HUES48 (cell line): ENCODE measurements around the gene SLC52A1.

Experiments
- H3K27ac ChIP-seq: one replicate; pipeline ENCODE4 v1.7.0; 2013; ENCODE audit warnings: low read depth, low read length, inconsistent platforms
- H3K27me3 ChIP-seq: 2 replicates; pipeline ENCODE4 v1.6.1; 2013; ENCODE audit warnings: mild to moderate bottlenecking, low read length; ENCODE audit not compliant: control insufficient read depth, insufficient read depth
- H3K36me3 ChIP-seq: 2 replicates; pipeline ENCODE4 v1.6.1; 2013; ENCODE audit warnings: low read length; ENCODE audit not compliant: control insufficient read depth, insufficient read depth
- H3K4me1 ChIP-seq: 2 replicates; pipeline ENCODE4 v1.6.1; 2013; ENCODE audit warnings: mild to moderate bottlenecking, low read length; ENCODE audit not compliant: control insufficient read depth, insufficient read depth
- H3K4me3 ChIP-seq: 2 replicates; pipeline ENCODE4 v1.5.1; 2013; ENCODE audit warnings: mild to moderate bottlenecking, low read depth, low read length
- H3K9ac ChIP-seq: 2 replicates; pipeline ENCODE4 v1.6.1; 2013; ENCODE audit warnings: mild to moderate bottlenecking, low read depth, low read length, moderate library complexity
- H3K9me3 ChIP-seq: 2 replicates; pipeline ENCODE4 v1.6.1; 2013; ENCODE audit warnings: low read length; ENCODE audit not compliant: control insufficient read depth, insufficient read depth

The SLC52A1 gene

GRCh38 chr17:5049314-5049841 is 14.2 kb upstream of the SLC52A1 start:
- Histone ChIP-seq H3K36me3 (no peaks in the 10 kb centered on the region), H3K4me1 (no peaks in the 10 kb centered on the region), H3K4me3 (no peak overlapping the region), H3K27ac (no peak overlapping the region), H3K27me3 (no peaks in the 10 kb centered on the region), H3K9me3 (no peaks in the 10 kb centered on the region), H3K9ac (no peak overlapping the region)

- Histone ChIP-seq H3K27me3 (no peaks in the 10 kb centered on the region), H3K36me3 (no peaks in the 10 kb centered on the region), H3K4me1 (no peaks in the 10 kb centered on the region), H3K9ac (no peak overlapping the region), H3K4me3 (no peak overlapping the region), H3K9me3 (no peaks in the 10 kb centered on the region), H3K27ac (no peak overlapping the region)
Measured at GRCh38 chr17:5047446-5047845, 12.2 kb upstream of the SLC52A1 start.

- H3K36me3 ChIP-seq: no peaks in the 10 kb centered on the region
- no peaks in the 10 kb centered on the region for H3K27me3 ChIP-seq
- H3K27ac ChIP-seq: no peak overlapping the region
- H3K4me3 ChIP-seq: no peak overlapping the region
- H3K9me3 ChIP-seq: no peaks in the 10 kb centered on the region
- no peak overlapping the region for H3K9ac ChIP-seq
- no peaks in the 10 kb centered on the region for H3K4me1 ChIP-seq
Measured at GRCh38 chr17:5045496-5045895, 10.3 kb upstream of the SLC52A1 start.

- Histone ChIP-seq H3K9me3 (no peaks in the 10 kb centered on the region), H3K27ac (no peak overlapping the region), H3K9ac (no peak overlapping the region), H3K36me3 (no peaks in the 10 kb centered on the region), H3K4me1 (no peaks in the 10 kb centered on the region), H3K27me3 (no peaks in the 10 kb centered on the region), H3K4me3 (no peak overlapping the region)
Measured at GRCh38 chr17:5044630-5045029, 9.4 kb upstream of the SLC52A1 start.

- Histone ChIP-seq H3K27me3 (no peaks in the 10 kb centered on the region), H3K9ac (no peak overlapping the region), H3K9me3 (no peaks in the 10 kb centered on the region), H3K36me3 (no peaks in the 10 kb centered on the region), H3K4me1 (no peaks in the 10 kb centered on the region), H3K4me3 (no peak overlapping the region), H3K27ac (no peak overlapping the region)
Measured at GRCh38 chr17:5043524-5043923, 8.3 kb upstream of the SLC52A1 start.

- Histone ChIP-seq H3K27ac (no peak overlapping the region), H3K4me3 (no peak overlapping the region), H3K4me1 (no peaks in the 10 kb centered on the region), H3K27me3 (no peaks in the 10 kb centered on the region), H3K36me3 (no peaks in the 10 kb centered on the region), H3K9ac (no peak overlapping the region), H3K9me3 (no peaks in the 10 kb centered on the region)
Measured at GRCh38 chr17:5042157-5043022, 7.2 kb upstream of the SLC52A1 start.

GRCh38 chr17:5034651-5035050 is 575 bp downstream of the SLC52A1 start:
- H3K4me3 ChIP-seq: no peak overlapping the region
- no peak overlapping the region for H3K9ac ChIP-seq
- H3K27ac ChIP-seq: no peak overlapping the region
- H3K36me3 ChIP-seq: no peaks in the 10 kb centered on the region
- no peaks in the 10 kb centered on the region for H3K9me3 ChIP-seq
- H3K4me1 ChIP-seq: no peaks in the 10 kb centered on the region
- H3K27me3 ChIP-seq: no peaks in the 10 kb centered on the region

GRCh38 chr17:5034063-5034462 is 1.2 kb downstream of the SLC52A1 start:
- Histone ChIP-seq H3K9ac (no peak overlapping the region), H3K9me3 (no peaks in the 10 kb centered on the region), H3K4me3 (no peak overlapping the region), H3K27me3 (no peaks in the 10 kb centered on the region), H3K4me1 (no peaks in the 10 kb centered on the region), H3K27ac (no peak overlapping the region), H3K36me3 (no peaks in the 10 kb centered on the region)

GRCh38 chr17:5033352-5034015 is 1.7 kb downstream of the SLC52A1 start:
- Histone ChIP-seq H3K36me3 (no peaks in the 10 kb centered on the region), H3K9me3 (no peaks in the 10 kb centered on the region), H3K27ac (no peak overlapping the region), H3K4me3 (no peak overlapping the region), H3K27me3 (no peaks in the 10 kb centered on the region), H3K4me1 (no peaks in the 10 kb centered on the region), H3K9ac (no peak overlapping the region)

GRCh38 chr17:5032865-5033264 is 2.4 kb downstream of the SLC52A1 start:
- Histone ChIP-seq H3K27ac (no peak overlapping the region), H3K9me3 (no peaks in the 10 kb centered on the region), H3K4me3 (no peak overlapping the region), H3K4me1 (no peaks in the 10 kb centered on the region), H3K36me3 (no peaks in the 10 kb centered on the region), H3K9ac (no peak overlapping the region), H3K27me3 (no peaks in the 10 kb centered on the region)
